ENCODE results near the gene PAPLN. TPM values are rescaled to one million over a fixed set of nuclear protein-coding genes. Genes with fewer than 3 reads are reported as not detected.
"Not testable (repeated sequence)": the region's sequence is repeated elsewhere in the genome, so short reads cannot be mapped to it uniquely, and the experiment has no call there.

PAPLN gene
- total RNA-seq (10 to 100 TPM in 1 of 9 donors, 1 to 10 TPM in 6, under 1 TPM in 2; 0.79 to 10.3 (median 1.5) TPM), polyA plus RNA-seq (1 to 10 TPM in 1 of 2 donors, under 1 TPM in 1; 0.30 to 1.4 TPM)
- long read RNA-seq, donor 1, full-length matches to known transcripts, result 1 of 4 reads
- long read RNA-seq, donor 1, partial matches to known transcripts, result 1 of 4 reads
- long read RNA-seq, donor 1, other reads (novel, unspliced or antisense), result 2 of 4 reads
- long read RNA-seq, donor 2, full-length matches to known transcripts, result 1 of 1 reads
- long read RNA-seq, donor 2, partial matches to known transcripts, result 0 of 1 reads
- long read RNA-seq, donor 2, other reads (novel, unspliced or antisense), result 0 of 1 reads
- long read RNA-seq, donor 3, result 0 reads

- Histone ChIP-seq H3K9me3 (no peaks in the 10 kb centered on the region), H3K27me3 (peaks cover 14 to 68% (median 30%) of the 10 kb centered on the region in 9 donors), H3K4me1 (peaks cover 3 to 70% (median 26%) of the 10 kb centered on the region in 12 donors), H3K4me3 (peak within 1 kb of the TSS; percentile 15 to 64 (median 48)), H3K27ac (peak within 1 kb of the TSS in 3 of 12 donors; percentile 34 to 52 (median 48)), H3K36me3 (no peaks in the 10 kb centered on the region)
- intact Hi-C loops (cut with DNase I), result no loop called here
- 5 to 9% (median 6%) methylated on average over 29 to 48 of the region's 48 CpGs for WGBS, 4 donors
- ATAC-seq, result peak in 2 of 4 donors; percentile 14 to 42
- TF ChIP-seq POLR2A (IDR thresholded peaks at IDR 0.05) (no peak), CTCF (IDR thresholded peaks at IDR 0.05) (no peak)
- DNase-seq, result no peak
Observed at GRCh38 chr14:73237219-73237785, at the start of gene PAPLN. Gene PAPLN, plus strand, starts transcription at chr14:73237506. Its CDS starts 2,273 bp downstream, at chr14:73239779.

- 92 to 98% (median 96%) methylated on average over 3 of the region's 3 CpGs for WGBS, 4 donors
- intact Hi-C loops (cut with DNase I), result no loop called here
- H3K27me3 ChIP-seq, result no peaks in the 10 kb centered on the region
- H3K36me3 ChIP-seq, result peaks cover 0 to 75% (median 72%) of the 10 kb centered on the region in 9 donors
- H3K9me3 ChIP-seq, result no peaks in the 10 kb centered on the region
- ATAC-seq (no peak), DNase-seq (no peak)
- H3K4me1 ChIP-seq, result no peaks in the 10 kb centered on the region
- H3K27ac ChIP-seq, result no peak overlapping the region
- H3K4me3 ChIP-seq, result no peak overlapping the region
- TF ChIP-seq POLR2A (IDR thresholded peaks at IDR 0.05) (no peak), CTCF (IDR thresholded peaks at IDR 0.05) (no peak)
Observed at GRCh38 chr14:73188501-73188911, 48.8 kb upstream of the PAPLN start.

- Histone ChIP-seq H3K27ac (no peak overlapping the region), H3K4me3 (no peak overlapping the region), H3K36me3 (peaks cover 0 to 87% (median 84%) of the 10 kb centered on the region in 9 donors), H3K27me3 (no peaks in the 10 kb centered on the region), H3K9me3 (no peaks in the 10 kb centered on the region), H3K4me1 (no peaks in the 10 kb centered on the region)
- intact Hi-C loops (cut with DNase I), result no loop called here
- 72 to 97% (median 91%) methylated on average over 3 of the region's 3 CpGs for WGBS, 4 donors
- ATAC-seq (no peak), DNase-seq (no peak)
- TF ChIP-seq CTCF (IDR thresholded peaks at IDR 0.05), result no peak
- TF ChIP-seq POLR2A (IDR thresholded peaks at IDR 0.05), result no peak
Observed at GRCh38 chr14:73189651-73190050, 47.7 kb upstream of the PAPLN start.

- H3K9me3 ChIP-seq, result no peaks in the 10 kb centered on the region
- no peaks in the 10 kb centered on the region for H3K27me3 ChIP-seq
- ATAC-seq (no peak), DNase-seq (no peak)
- no peak for TF ChIP-seq POLR2A (IDR thresholded peaks at IDR 0.05)
- no peak for TF ChIP-seq CTCF (IDR thresholded peaks at IDR 0.05)
- intact Hi-C loops (cut with DNase I), result no loop called here
- 93 to 100% (median 96%) methylated on average over 2 of the region's 2 CpGs for WGBS, 4 donors
- H3K4me1 ChIP-seq, result no peaks in the 10 kb centered on the region
- H3K4me3 ChIP-seq, result no peak overlapping the region
- H3K27ac ChIP-seq, result no peak overlapping the region
- peaks cover 0 to 100% (median 98%) of the 10 kb centered on the region in 9 donors for H3K36me3 ChIP-seq
Observed at GRCh38 chr14:73191441-73191840, 45.9 kb upstream of the PAPLN start.

- H3K4me3 ChIP-seq; intact Hi-C loops (cut with DNase I); H3K27me3 ChIP-seq; H3K4me1 ChIP-seq; ATAC-seq; H3K27ac ChIP-seq; H3K9me3 ChIP-seq; DNase-seq: not testable (repeated sequence)
- WGBS, 4 donors, result 95 to 99% (median 96%) methylated on average over 8 of the region's 8 CpGs
- H3K36me3 ChIP-seq, result peaks cover 0 to 99% (median 96%) of the 10 kb centered on the region in 9 donors
Observed at GRCh38 chr14:73194306-73194705, 43.0 kb upstream of the PAPLN start.
